Lung (tissue), 16 donors: ENCODE data around the gene POFUT1. TPM values are rescaled to one million over a fixed set of nuclear protein-coding genes. Genes with fewer than 3 reads are reported as not detected.

ENCODE experiments used
- ATAC-seq: fragments of 200-7000 bp; cut with Tn5 transposase; one replicate; pipeline ENCODE4 v1.9.1; 2020; ENCODE audit warnings: moderate number of reproducible peaks; ENCODE audit not compliant: insufficient read depth, low FRiP score
- DNase-seq, 3 donors: peaks; one replicate each; pipeline ENCODE4 v3.0.0-alpha.2; 2013 to 2017
- H3K27ac ChIP-seq, 2 donors: one replicate each; pipeline ENCODE4 v1.5.1; 2013; ENCODE audit warnings: mild to moderate bottlenecking in 2 of 2, moderate library complexity in 2 of 2, control low read depth in 1 of 2, inconsistent platforms in 1 of 2, low read depth in 1 of 2, low read length in 1 of 2
- H3K27me3 ChIP-seq, 3 donors: one replicate each; pipeline ENCODE4 v1.5.1; 2013; ENCODE audit warnings: low read length in 2 of 3; ENCODE audit not compliant: control insufficient read depth in 3 of 3, insufficient read depth in 3 of 3
- H3K36me3 ChIP-seq, 4 donors: one replicate each; pipeline ENCODE4 v1.5.1; 2013; ENCODE audit warnings: low read length in 4 of 4, mild to moderate bottlenecking in 1 of 4, moderate library complexity in 1 of 4; ENCODE audit not compliant: control insufficient read depth in 4 of 4, insufficient read depth in 4 of 4
- H3K4me1 ChIP-seq, 5 donors: one replicate each; pipeline ENCODE4 v1.5.1; 2013; ENCODE audit warnings: low read length in 5 of 5, mild to moderate bottlenecking in 2 of 5, moderate library complexity in 1 of 5; ENCODE audit not compliant: control insufficient read depth in 5 of 5, insufficient read depth in 5 of 5
- H3K4me3 ChIP-seq: one replicate; pipeline ENCODE4 v1.5.1; 2013; ENCODE audit warnings: mild to moderate bottlenecking, control low read depth, moderate library complexity
- H3K9ac ChIP-seq, 2 donors: one replicate each; pipeline ENCODE4 v1.5.1; 2013; ENCODE audit warnings: low read length in 2 of 2, control low read depth in 1 of 2; ENCODE audit not compliant: insufficient read depth in 1 of 2
- H3K9me3 ChIP-seq, 4 donors: one replicate each; pipeline ENCODE4 v1.5.1; 2013; ENCODE audit warnings: low read length in 3 of 4, mild to moderate bottlenecking in 1 of 4, moderate library complexity in 1 of 4; ENCODE audit not compliant: control insufficient read depth in 4 of 4, insufficient read depth in 3 of 4
- WGBS, 2 donors: extraction: QIAGEN DNeasy Blood & Tissue Kit; methylation state at CpG; one replicate each; pipeline ENCODE4 v1.1.7; 2013; 5-methylcytosine and 5-hydroxymethylcytosine counted together
- long read RNA-seq, 5 donors: transcript quantifications; one replicate each; lab custom pipeline, GENCODE V29; 2026
- polyA plus RNA-seq, 2 donors: library from polyadenylated mRNA; stranded (reverse); fragments of 200-250 nt; gene quantifications; one replicate each; pipeline ENCODE4 v1.2.1, GENCODE V29; 2013
- total RNA-seq, 2 donors: library from RNA; depleted of rRNA in 1 of 2; stranded (reverse); fragments of >200 nt in 1 of 2; gene quantifications; one replicate each; pipeline ENCODE4 v1.2.1, GENCODE V29; 2014 to 2021
- TF ChIP-seq, protein P1 (sequence below): IDR thresholded peaks from 2 replicates; pipeline ENCODE4 v1.5.1; 2012; ENCODE audit warnings: mild to moderate bottlenecking; ENCODE audit errors: control extremely low read depth, extremely low read depth
- donor health status: control.
- donor health status: control.
- donor health status: Bipolar disorder and iron deficiency.
- donor health status: healthy.
- donor health status: DM: yes; HTN: yes; CAD: no.

Gene POFUT1
- total RNA-seq (10 to 100 TPM; 23.1 to 37.1 TPM), polyA plus RNA-seq (10 to 100 TPM in 1 of 2 donors, 1 to 10 TPM in 1; 9.0 to 20.3 TPM)
- long read RNA-seq, donor 1, full-length matches to known transcripts: 21 of 21 reads
- long read RNA-seq, donor 1, partial matches to known transcripts: 0 of 21 reads
- long read RNA-seq, donor 1, other reads (novel, unspliced or antisense): 0 of 21 reads
- long read RNA-seq, donor 2: 0 reads
- long read RNA-seq, donor 3, full-length matches to known transcripts: 6 of 6 reads
- long read RNA-seq, donor 3, partial matches to known transcripts: 0 of 6 reads
- long read RNA-seq, donor 3, other reads (novel, unspliced or antisense): 0 of 6 reads
- long read RNA-seq, donor 4, full-length matches to known transcripts: 2 of 2 reads
- long read RNA-seq, donor 4, partial matches to known transcripts: 0 of 2 reads
- long read RNA-seq, donor 4, other reads (novel, unspliced or antisense): 0 of 2 reads
- long read RNA-seq, donor 5, full-length matches to known transcripts: 9 of 9 reads
- long read RNA-seq, donor 5, partial matches to known transcripts: 0 of 9 reads
- long read RNA-seq, donor 5, other reads (novel, unspliced or antisense): 0 of 9 reads

DNA sequence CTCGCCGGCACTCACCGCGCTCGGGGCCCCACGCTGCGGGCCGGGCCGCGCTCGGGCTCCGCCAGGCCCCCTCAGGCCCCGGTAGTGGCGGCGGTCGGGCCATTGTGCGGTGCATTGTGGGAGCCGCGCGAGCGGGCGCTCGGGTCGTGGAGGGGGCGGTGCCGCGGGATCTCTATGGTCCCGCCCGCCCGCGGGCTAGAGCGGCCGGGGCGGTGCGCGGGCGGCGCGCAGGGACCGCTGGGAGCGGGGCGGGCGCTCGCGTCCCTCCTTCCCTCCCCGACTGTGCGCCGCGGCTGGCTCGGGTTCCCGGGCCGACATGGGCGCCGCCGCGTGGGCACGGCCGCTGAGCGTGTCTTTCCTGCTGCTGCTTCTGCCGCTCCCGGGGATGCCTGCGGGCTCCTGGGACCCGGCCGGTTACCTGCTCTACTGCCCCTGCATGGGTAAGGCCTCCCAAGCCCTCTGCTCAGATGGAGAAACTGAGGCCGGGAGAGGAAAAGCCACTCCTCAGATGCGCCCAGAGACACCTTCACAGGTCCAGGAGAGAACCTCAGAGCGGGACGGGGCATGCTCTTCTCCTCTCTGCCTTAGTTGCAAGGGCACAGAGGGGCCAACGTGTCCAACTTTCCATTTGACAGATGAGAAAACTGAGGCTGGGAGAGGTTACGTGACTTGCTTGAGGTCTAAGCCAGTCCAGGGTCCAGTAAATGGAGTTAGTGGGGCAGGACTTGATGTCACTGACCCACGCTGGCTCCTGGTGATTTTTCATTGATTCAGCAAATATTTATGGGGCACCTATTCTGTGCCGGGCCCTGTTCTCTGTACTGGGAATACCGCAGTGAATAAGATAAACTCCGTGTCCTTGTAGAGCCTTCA lies at the start of gene POFUT1, which contains the start of gene PLAGL2:
TSS of gene POFUT1 (plus strand) at position 255 of the 873 bp plus-strand sequence. CDS start at position 317, 62 bp downstream.
TSS of gene PLAGL2 (minus strand) at position 118 of the 873 bp plus-strand sequence. CDS start 5,565 bp downstream, outside the sequence.
- DNase-seq (peak; percentile 87 to 94 (median 88)), ATAC-seq (peak; percentile 95)
- WGBS, 2 donors: 1 to 2% methylated on average over 54 to 74 of the region's 74 CpGs
- Histone ChIP-seq H3K9ac (peak within 1 kb of the TSS; percentile 92 to 97), H3K27me3 (no peaks in the 10 kb centered on the region), H3K9me3 (no peaks in the 10 kb centered on the region), H3K4me3 (peak within 1 kb of the TSS; percentile 94), H3K4me1 (peaks cover 10 to 37% (median 18%) of the 10 kb centered on the region in 5 donors), H3K36me3 (peaks cover 0 to 6% (median 4%) of the 10 kb centered on the region in 4 donors), H3K27ac (peak within 1 kb of the TSS; percentile 87 to 98)
- TF ChIP-seq, protein P1, sequence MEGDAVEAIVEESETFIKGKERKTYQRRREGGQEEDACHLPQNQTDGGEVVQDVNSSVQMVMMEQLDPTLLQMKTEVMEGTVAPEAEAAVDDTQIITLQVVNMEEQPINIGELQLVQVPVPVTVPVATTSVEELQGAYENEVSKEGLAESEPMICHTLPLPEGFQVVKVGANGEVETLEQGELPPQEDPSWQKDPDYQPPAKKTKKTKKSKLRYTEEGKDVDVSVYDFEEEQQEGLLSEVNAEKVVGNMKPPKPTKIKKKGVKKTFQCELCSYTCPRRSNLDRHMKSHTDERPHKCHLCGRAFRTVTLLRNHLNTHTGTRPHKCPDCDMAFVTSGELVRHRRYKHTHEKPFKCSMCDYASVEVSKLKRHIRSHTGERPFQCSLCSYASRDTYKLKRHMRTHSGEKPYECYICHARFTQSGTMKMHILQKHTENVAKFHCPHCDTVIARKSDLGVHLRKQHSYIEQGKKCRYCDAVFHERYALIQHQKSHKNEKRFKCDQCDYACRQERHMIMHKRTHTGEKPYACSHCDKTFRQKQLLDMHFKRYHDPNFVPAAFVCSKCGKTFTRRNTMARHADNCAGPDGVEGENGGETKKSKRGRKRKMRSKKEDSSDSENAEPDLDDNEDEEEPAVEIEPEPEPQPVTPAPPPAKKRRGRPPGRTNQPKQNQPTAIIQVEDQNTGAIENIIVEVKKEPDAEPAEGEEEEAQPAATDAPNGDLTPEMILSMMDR: no peak

DNA sequence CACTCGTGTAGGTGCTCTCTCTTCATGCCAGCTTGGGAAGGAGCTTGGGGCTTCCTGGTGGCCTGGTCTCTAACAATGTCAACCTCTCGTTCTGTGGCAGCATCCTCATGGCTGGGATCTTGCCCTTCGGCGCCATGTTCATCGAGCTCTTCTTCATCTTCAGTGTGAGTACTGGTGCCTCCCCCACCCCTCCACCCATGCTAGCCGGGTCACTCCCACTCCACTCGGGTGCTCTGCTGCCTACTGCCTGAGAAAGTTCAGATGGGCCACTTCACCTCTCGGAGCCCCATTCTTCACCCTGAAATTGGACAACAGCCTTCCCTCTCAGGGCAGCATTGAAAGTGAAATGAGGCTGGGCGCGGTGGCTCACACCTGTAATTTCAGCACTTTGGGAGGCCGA lies 49.3 kb upstream of the POFUT1 start:
- WGBS, 2 donors: 98% methylated on average over 11 of the region's 11 CpGs
- DNase-seq: no peak
- TF ChIP-seq, protein P1: no peak
- no peak overlapping the region for H3K4me3 ChIP-seq
- H3K9me3 ChIP-seq: no peaks in the 10 kb centered on the region
- ATAC-seq: no peak
- peaks cover 15 to 40% (median 32%) of the 10 kb centered on the region in 4 donors for H3K36me3 ChIP-seq
- H3K27ac ChIP-seq: no peak overlapping the region
- no peaks in the 10 kb centered on the region for H3K27me3 ChIP-seq
- no peak overlapping the region for H3K9ac ChIP-seq
- H3K4me1 ChIP-seq: peaks cover 0 to 10% (median 3%) of the 10 kb centered on the region in 5 donors

- 96 to 99% methylated on average over 4 of the region's 4 CpGs for WGBS, 2 donors
- Histone ChIP-seq H3K36me3 (peaks cover 15 to 40% (median 28%) of the 10 kb centered on the region in 4 donors), H3K9ac (no peak overlapping the region), H3K27ac (no peak overlapping the region), H3K4me3 (no peak overlapping the region), H3K4me1 (peaks cover 0 to 10% (median 3%) of the 10 kb centered on the region in 5 donors), H3K27me3 (no peaks in the 10 kb centered on the region), H3K9me3 (no peaks in the 10 kb centered on the region)
- no peak for DNase-seq
- TF ChIP-seq, protein P1: no peak
- no peak for ATAC-seq
These were observed 48.6 kb upstream of the POFUT1 start for GRCh38 chr20:32158943-32159660.
